HUES48 (cell line): ENCODE measurements around the gene AIDA.
"Not testable (repeated sequence)": the region's sequence is repeated elsewhere in the genome, so short reads cannot be mapped to it uniquely, and the experiment has no call there.

Experiments
- H3K27ac ChIP-seq: one replicate; pipeline ENCODE4 v1.7.0; 2013; ENCODE audit warnings: low read depth, low read length, inconsistent platforms
- H3K27me3 ChIP-seq: 2 replicates; pipeline ENCODE4 v1.6.1; 2013; ENCODE audit warnings: mild to moderate bottlenecking, low read length; ENCODE audit not compliant: control insufficient read depth, insufficient read depth
- H3K36me3 ChIP-seq: 2 replicates; pipeline ENCODE4 v1.6.1; 2013; ENCODE audit warnings: low read length; ENCODE audit not compliant: control insufficient read depth, insufficient read depth
- H3K4me1 ChIP-seq: 2 replicates; pipeline ENCODE4 v1.6.1; 2013; ENCODE audit warnings: mild to moderate bottlenecking, low read length; ENCODE audit not compliant: control insufficient read depth, insufficient read depth
- H3K4me3 ChIP-seq: 2 replicates; pipeline ENCODE4 v1.5.1; 2013; ENCODE audit warnings: mild to moderate bottlenecking, low read depth, low read length
- H3K9ac ChIP-seq: 2 replicates; pipeline ENCODE4 v1.6.1; 2013; ENCODE audit warnings: mild to moderate bottlenecking, low read depth, low read length, moderate library complexity
- H3K9me3 ChIP-seq: 2 replicates; pipeline ENCODE4 v1.6.1; 2013; ENCODE audit warnings: low read length; ENCODE audit not compliant: control insufficient read depth, insufficient read depth

AIDA gene

DNA sequence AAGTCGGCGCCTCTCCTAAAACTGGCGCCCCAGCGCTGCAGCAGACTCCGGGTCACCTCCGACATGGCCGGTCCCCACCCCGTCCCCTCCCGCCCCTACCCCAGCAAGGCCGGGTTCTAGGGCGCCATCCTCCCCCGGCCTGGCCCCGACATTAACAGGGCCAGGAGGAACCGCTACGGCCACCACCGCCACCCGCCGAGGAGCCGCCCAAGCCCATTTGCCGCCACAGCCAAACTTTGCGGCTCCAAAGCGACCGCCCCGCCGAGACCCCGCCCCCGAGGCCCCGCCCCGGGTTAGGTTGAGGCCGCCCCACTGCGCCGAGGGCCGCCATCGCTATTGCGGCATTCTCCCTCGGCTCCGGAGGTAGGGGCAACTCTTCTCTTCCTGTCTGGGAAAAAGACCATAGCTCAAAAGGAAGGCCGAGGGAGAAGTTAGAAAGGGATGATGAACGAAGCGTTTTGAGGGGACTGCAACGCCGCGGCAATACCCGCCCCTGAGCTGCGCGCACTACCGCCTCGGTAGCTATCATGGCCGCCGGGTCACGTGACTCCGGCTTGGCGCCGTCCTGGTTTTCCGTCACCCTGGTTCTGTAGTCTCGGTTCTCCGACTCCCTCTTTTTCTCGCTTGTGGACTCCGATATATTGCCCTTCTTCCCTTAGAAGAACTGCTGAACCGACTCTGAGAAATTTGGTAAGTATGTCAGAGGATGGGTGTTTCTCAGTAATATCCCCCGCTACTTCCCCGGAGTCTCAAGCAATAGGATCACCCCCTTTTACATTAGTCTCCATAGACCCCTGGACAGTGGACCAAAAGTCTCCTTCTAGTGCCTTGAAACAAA is at the start of gene AIDA, which contains the start of gene BROX:
Gene AIDA (minus strand): TSS at position 239 of the 838 bp plus-strand sequence. CDS start 174 bp downstream, at position 65.
Gene BROX (plus strand): TSS at position 312 of the 838 bp plus-strand sequence. CDS start 3,136 bp downstream, outside the sequence.
- Histone ChIP-seq H3K4me1 (peaks cover 6% of the 10 kb centered on the region; the same call in 1 of the 2 replicates), H3K9ac (peak within 1 kb of the TSS; percentile 94), H3K36me3 (peaks cover 19% of the 10 kb centered on the region), H3K27me3 (no peaks in the 10 kb centered on the region), H3K4me3 (peak within 1 kb of the TSS; percentile 95), H3K27ac (peak within 1 kb of the TSS; percentile 91), H3K9me3 (no peaks in the 10 kb centered on the region)

- Histone ChIP-seq H3K4me1 (no peaks in the 10 kb centered on the region), H3K36me3 (no peaks in the 10 kb centered on the region), H3K4me3 (no peak overlapping the region), H3K27me3 (no peaks in the 10 kb centered on the region), H3K9ac (no peak overlapping the region), H3K9me3 (no peaks in the 10 kb centered on the region), H3K27ac (no peak overlapping the region)
These were observed 48.8 kb upstream of the AIDA start for GRCh38 chr1:222761083-222761482.

- Histone ChIP-seq H3K27ac (no peak overlapping the region), H3K27me3 (no peaks in the 10 kb centered on the region), H3K9ac (no peak overlapping the region), H3K9me3 (no peaks in the 10 kb centered on the region), H3K36me3 (no peaks in the 10 kb centered on the region), H3K4me1 (no peaks in the 10 kb centered on the region), H3K4me3 (no peak overlapping the region)
These were observed 47.3 kb upstream of the AIDA start for GRCh38 chr1:222759451-222760035.

DNA sequence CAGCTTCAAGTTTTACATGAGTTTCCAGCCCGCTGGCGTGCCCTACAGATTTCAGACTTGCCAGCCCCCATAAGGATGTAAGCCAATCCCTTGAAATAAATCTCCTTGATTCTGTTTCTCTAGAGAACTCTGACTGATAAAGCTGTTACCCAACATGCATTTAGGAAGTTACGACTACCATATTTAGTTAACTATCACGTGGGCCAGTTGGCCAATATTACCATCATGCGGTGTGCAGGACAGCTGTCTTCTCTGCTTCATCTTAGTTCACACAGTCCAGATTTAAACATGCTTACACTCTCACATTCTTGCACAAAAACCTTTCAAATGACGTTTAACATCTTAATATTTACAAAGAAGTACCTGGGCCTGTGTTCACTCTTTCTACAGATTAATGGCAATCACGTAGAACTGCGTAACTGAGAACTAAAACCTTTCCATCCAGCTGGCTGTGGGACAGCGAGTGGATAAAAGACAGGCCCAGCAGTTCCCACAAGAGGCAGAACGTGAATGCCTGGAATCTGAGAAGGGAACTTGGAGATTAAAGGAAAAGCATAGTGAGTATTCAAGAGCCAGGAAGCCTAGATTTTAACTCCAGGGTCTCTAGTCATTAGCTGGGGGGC is 45.5 kb upstream of the AIDA start:
- H3K4me3 ChIP-seq, result no peak overlapping the region
- H3K36me3 ChIP-seq, result no peaks in the 10 kb centered on the region
- H3K9ac ChIP-seq, result no peak overlapping the region
- no peaks in the 10 kb centered on the region for H3K9me3 ChIP-seq
- no peaks in the 10 kb centered on the region for H3K4me1 ChIP-seq
- H3K27me3 ChIP-seq, result no peaks in the 10 kb centered on the region
- no peak overlapping the region for H3K27ac ChIP-seq

DNA sequence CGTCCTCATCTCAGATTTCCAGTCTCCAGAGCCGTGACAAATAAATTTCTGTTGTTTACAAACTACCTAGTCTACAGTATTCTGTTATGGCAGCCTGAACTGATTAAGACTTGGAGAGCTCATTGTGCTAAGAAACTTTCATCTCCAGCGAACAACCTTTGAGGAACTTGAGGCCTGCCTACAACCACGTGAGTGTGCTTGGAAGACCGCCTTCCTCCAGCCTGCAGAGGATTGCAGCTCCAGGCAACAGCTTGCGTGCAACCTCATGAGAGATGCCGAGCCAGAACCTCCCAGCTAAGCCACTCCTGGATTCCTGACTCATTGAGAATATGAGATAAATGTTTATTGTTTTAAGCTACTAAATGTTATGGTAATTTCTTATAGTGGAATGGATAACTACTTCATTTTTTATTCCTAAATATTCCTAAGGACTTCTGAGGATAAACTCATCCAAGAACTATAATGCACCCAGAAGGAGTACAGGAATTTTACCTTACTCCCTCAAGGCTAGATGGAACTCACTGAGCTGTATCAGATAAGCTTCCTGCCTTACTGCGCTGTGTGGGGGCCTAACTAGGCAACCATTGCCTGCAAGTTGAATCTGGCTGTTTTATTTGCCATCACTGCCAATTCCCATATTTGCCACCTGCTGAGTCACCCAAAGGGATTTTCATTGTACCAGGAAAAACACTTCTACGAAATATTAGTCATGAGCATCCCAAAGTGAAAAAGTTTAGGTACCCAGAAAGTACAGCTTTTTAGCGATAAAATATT is 42.3 kb upstream of the AIDA start:
- Histone ChIP-seq H3K27ac (no peak overlapping the region), H3K36me3 (no peaks in the 10 kb centered on the region), H3K4me3 (no peak overlapping the region), H3K9me3 (no peaks in the 10 kb centered on the region), H3K4me1 (no peaks in the 10 kb centered on the region), H3K9ac (no peak overlapping the region), H3K27me3 (no peaks in the 10 kb centered on the region)

- Histone ChIP-seq H3K27ac (no peak overlapping the region), H3K27me3 (no peaks in the 10 kb centered on the region), H3K4me3 (no peak overlapping the region), H3K4me1 (no peaks in the 10 kb centered on the region), H3K9me3 (no peaks in the 10 kb centered on the region), H3K36me3 (no peaks in the 10 kb centered on the region), H3K9ac (no peak overlapping the region)
These were observed 39.0 kb upstream of the AIDA start for GRCh38 chr1:222751255-222751654.

GRCh38 chr1:222750651-222751050 is 38.4 kb upstream of the AIDA start:
- no peak overlapping the region for H3K9ac ChIP-seq
- no peaks in the 10 kb centered on the region for H3K9me3 ChIP-seq
- no peaks in the 10 kb centered on the region for H3K36me3 ChIP-seq
- H3K4me1 ChIP-seq, result no peaks in the 10 kb centered on the region
- no peak overlapping the region for H3K4me3 ChIP-seq
- H3K27me3 ChIP-seq, result no peaks in the 10 kb centered on the region
- H3K27ac ChIP-seq, result no peak overlapping the region

GRCh38 chr1:222749927-222750326 is 37.6 kb upstream of the AIDA start:
- Histone ChIP-seq H3K4me1 (no peaks in the 10 kb centered on the region), H3K9ac (no peak overlapping the region), H3K27me3 (no peaks in the 10 kb centered on the region), H3K9me3 (no peaks in the 10 kb centered on the region), H3K27ac (no peak overlapping the region), H3K4me3 (no peak overlapping the region), H3K36me3 (no peaks in the 10 kb centered on the region)

DNA sequence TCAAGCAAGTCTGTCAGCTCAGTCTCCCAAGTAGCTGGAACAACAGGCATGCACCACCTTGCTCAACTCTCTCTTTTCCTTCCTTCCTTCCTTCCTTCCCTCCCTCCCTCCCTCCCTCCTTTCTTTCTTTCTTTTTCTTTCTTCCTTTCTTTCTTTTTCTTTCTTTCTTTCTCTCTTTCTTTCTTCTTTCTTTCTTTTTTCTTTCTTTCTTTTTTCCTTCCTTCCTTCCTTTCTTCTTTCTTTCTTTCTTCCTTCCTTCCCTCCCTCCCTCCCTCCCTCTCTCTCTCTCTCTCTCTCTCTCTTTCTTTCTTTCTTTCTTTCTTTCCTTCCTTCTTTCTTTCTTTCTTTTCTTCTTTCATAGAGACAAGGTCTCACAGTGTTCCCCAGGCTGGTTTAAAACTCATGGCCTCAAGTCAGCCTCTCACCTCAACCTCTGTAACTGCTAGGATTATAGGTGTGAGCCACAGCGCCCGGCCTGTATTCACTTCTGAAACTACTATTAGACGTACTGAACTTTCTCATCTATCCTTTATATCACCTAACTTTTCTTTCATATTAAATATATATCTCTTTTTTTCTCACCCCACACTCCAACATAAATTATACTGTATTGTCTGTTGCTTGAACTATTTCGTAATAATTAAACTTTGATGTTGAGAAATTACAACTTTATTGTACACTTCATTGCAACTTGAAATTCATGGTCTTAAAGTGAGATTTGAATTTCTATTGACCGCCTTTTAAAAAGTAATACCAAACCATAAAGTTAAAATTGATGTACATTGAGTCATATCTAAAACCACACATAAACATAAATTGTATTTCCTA is 29.6 kb upstream of the AIDA start:
- H3K9me3 ChIP-seq, H3K36me3 ChIP-seq, H3K4me1 ChIP-seq, H3K27me3 ChIP-seq, H3K9ac ChIP-seq, H3K27ac ChIP-seq, H3K4me3 ChIP-seq: not testable (repeated sequence)

GRCh38 chr1:222739929-222740328 is 27.6 kb upstream of the AIDA start:
- Histone ChIP-seq H3K36me3 (0 out of 2 replicates have a peak, but pooled peaks cover 2% of the 10 kb centered on the region), H3K9me3 (no peaks in the 10 kb centered on the region), H3K9ac (no peak overlapping the region), H3K4me3 (no peak overlapping the region), H3K27me3 (no peaks in the 10 kb centered on the region), H3K4me1 (peaks cover 23% of the 10 kb centered on the region), H3K27ac (no peak overlapping the region)
